GM18873 (cell line): ENCODE results near the gene DCTN2.

Source experiments
- ATAC-seq: cut with Tn5 transposase; IDR thresholded peaks from one replicate; pipeline ENCODE4 v1.9.1; 2021; ENCODE audit warnings: mild to moderate bottlenecking, moderate library complexity, moderate number of reproducible peaks; ENCODE audit not compliant: unreplicated experiment, low FRiP score

DCTN2 gene

GRCh38 chr12:57550641-57551549 lies 3.9 kb upstream of the DCTN2 start:
- ATAC-seq = no peak

GRCh38 chr12:57549909-57550640 lies 3.1 kb upstream of the DCTN2 start, which contains the start of gene KIF5A:
Gene KIF5A (plus strand): TSS chr12:57550044. CDS start chr12:57550272, 228 bp downstream.
- ATAC-seq = no peak

GRCh38 chr12:57549203-57549908 lies 2.4 kb upstream of the DCTN2 start:
- no peak for ATAC-seq

- ATAC-seq = no peak
These were observed 1.5 kb upstream of the DCTN2 start for GRCh38 chr12:57548488-57548887.

- no peak for ATAC-seq
These were observed 972 bp upstream of the DCTN2 start for GRCh38 chr12:57548013-57548315.

- no peak for ATAC-seq
These were observed 458 bp upstream of the DCTN2 start for GRCh38 chr12:57547288-57548012.

GRCh38 chr12:57545809-57546437 lies 1.1 kb downstream of the DCTN2 start:
- ATAC-seq = no peak

- no peak for ATAC-seq
These were observed 3.4 kb downstream of the DCTN2 start for GRCh38 chr12:57543581-57543980.

GRCh38 chr12:57541717-57542116 lies 5.3 kb downstream of the DCTN2 start:
- no peak for ATAC-seq

GRCh38 chr12:57541001-57541400 lies 6.0 kb downstream of the DCTN2 start:
- ATAC-seq = no peak

GRCh38 chr12:57539134-57539768 lies 7.7 kb downstream of the DCTN2 start:
- no peak for ATAC-seq

- no peak for ATAC-seq
These were observed 10.4 kb downstream of the DCTN2 start for GRCh38 chr12:57536597-57536942.

GRCh38 chr12:57535764-57536596 lies 11.0 kb downstream of the DCTN2 start:
- ATAC-seq = no peak

GRCh38 chr12:57534991-57535543 lies 11.9 kb downstream of the DCTN2 start:
- ATAC-seq = no peak

GRCh38 chr12:57534250-57534649 lies 12.7 kb downstream of the DCTN2 start:
- no peak for ATAC-seq

- ATAC-seq = no peak
These were observed 13.9 kb downstream of the DCTN2 start for GRCh38 chr12:57533108-57533507.

GRCh38 chr12:57531836-57532235 lies 15.2 kb downstream of the DCTN2 start:
- no peak for ATAC-seq

GRCh38 chr12:57530396-57531142 lies 16.4 kb downstream of the DCTN2 start:
- ATAC-seq = no peak
